Calu3 (cell line): ENCODE data around the gene SHISA6. TPM values are rescaled to one million over a fixed set of nuclear protein-coding genes. Genes with fewer than 3 reads are reported as not detected.

ENCODE experiments used
- BruUV-seq: library from RNA; stranded (reverse); fragments of 400-500 nt; replicated peaks from 2 replicates; lab custom pipeline; 2021; lab: Mats Ljungman, UMichigan
- CTCF ChIA-PET: fragments of 300-600 bp; sonication (Branson Sonifier 250); formaldehyde crosslinking; loops from one replicate; lab custom pipeline; 2022; ENCODE audit warnings: antibody characterized with exemption; lab: Charles Lee
- DNase-seq: peaks from one replicate; pipeline ENCODE4 v3.0.0; 2022
- H3K27ac Mint-ChIP-seq: one replicate; pipeline ENCODE4 v1.8.0; 2022; ENCODE audit warnings: mixed read lengths; ENCODE audit not compliant: unreplicated experiment
- H3K27me3 Mint-ChIP-seq: one replicate; pipeline ENCODE4 v1.8.0; 2022; ENCODE audit warnings: mixed read lengths; ENCODE audit not compliant: unreplicated experiment
- H3K36me3 Mint-ChIP-seq: one replicate; pipeline ENCODE4 v1.8.0; 2022; ENCODE audit warnings: mild to moderate bottlenecking, moderate library complexity, mixed read lengths; ENCODE audit not compliant: insufficient read depth, unreplicated experiment
- H3K4me1 Mint-ChIP-seq: one replicate; pipeline ENCODE4 v1.8.0; 2022; ENCODE audit warnings: mild to moderate bottlenecking, low read depth, mixed read lengths; ENCODE audit not compliant: unreplicated experiment
- H3K4me3 Mint-ChIP-seq: one replicate; pipeline ENCODE4 v1.8.0; 2022; ENCODE audit warnings: mild to moderate bottlenecking, low read depth, moderate library complexity, mixed read lengths; ENCODE audit not compliant: unreplicated experiment
- H3K9me3 Mint-ChIP-seq: one replicate; pipeline ENCODE4 v1.8.0; 2022; ENCODE audit warnings: low read depth, mixed read lengths; ENCODE audit not compliant: unreplicated experiment
- intact Hi-C: fragments of 100-400 bp; cut with micrococcal nuclease; formaldehyde crosslinking; loops from one replicate; pipeline ENCODE4 v1.10.0; 2022; ENCODE audit not compliant: unreplicated experiment
- total RNA-seq: library from RNA; stranded (reverse); gene quantifications from 2 replicates; pipeline ENCODE4 v1.2.3, GENCODE V29; 2022
- TF ChIP-seq, protein P1 (sequence below): fragments of 200-600 bp; IDR thresholded peaks from one replicate; pipeline ENCODE4 v1.8.0; 2022; ENCODE audit warnings: antibody characterized with exemption; ENCODE audit not compliant: unreplicated experiment

The SHISA6 gene
- total RNA-seq, 1 experiment from 2014 or later, result not detected

DNA sequence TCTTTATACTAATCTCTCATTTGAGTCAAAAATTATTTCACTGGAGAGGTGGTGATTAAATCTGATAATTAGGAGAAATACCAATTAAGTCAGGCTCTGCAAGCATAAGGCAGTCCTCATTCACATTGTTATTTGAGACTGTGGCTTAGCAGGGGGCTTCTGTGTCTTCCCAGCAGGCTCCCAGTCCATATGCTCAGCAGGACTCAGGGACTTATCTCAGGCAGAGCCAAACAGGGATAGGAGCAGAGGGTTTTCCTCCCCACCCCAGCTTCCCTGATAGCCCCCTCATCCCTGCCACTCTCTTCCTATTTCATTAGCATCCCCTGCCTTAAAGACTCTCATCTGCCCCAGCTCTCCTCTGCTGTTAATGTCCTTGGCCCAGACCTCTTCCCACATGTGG lies 252.9 kb downstream of the SHISA6 start:
- no TSS peak for BruUV-seq
- CTCF ChIA-PET, result no interaction called here
- TF ChIP-seq, protein P1, sequence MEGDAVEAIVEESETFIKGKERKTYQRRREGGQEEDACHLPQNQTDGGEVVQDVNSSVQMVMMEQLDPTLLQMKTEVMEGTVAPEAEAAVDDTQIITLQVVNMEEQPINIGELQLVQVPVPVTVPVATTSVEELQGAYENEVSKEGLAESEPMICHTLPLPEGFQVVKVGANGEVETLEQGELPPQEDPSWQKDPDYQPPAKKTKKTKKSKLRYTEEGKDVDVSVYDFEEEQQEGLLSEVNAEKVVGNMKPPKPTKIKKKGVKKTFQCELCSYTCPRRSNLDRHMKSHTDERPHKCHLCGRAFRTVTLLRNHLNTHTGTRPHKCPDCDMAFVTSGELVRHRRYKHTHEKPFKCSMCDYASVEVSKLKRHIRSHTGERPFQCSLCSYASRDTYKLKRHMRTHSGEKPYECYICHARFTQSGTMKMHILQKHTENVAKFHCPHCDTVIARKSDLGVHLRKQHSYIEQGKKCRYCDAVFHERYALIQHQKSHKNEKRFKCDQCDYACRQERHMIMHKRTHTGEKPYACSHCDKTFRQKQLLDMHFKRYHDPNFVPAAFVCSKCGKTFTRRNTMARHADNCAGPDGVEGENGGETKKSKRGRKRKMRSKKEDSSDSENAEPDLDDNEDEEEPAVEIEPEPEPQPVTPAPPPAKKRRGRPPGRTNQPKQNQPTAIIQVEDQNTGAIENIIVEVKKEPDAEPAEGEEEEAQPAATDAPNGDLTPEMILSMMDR, result no peak
- Mint-ChIP-seq H3K27ac (no peak overlapping the region), H3K9me3 (peaks cover 5% of the 10 kb centered on the region), H3K4me3 (no peak overlapping the region), H3K4me1 (no peaks in the 10 kb centered on the region), H3K27me3 (peaks cover 7% of the 10 kb centered on the region), H3K36me3 (peaks cover 3% of the 10 kb centered on the region)
- DNase-seq, result no peak
- intact Hi-C loops, result no loop called here

DNA sequence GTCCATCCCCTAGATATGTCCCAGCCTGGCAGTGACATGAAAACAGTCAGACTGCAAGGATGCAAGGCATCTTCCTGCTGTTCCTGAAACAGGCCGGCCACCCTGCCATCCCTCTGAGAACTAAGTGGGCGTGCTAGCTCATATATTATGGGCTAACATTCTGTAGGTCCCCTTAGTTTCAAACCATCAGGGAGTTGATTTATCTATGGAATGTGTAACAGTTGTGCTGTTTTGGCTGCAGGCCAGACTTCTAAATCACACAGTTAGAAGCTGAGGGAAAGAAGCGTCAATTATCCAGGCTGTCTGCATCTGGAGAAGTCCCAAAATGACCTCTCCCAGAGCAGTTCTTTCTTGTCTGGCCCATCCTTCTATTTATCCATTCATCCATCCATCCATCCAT lies 254.6 kb downstream of the SHISA6 start:
- no peak for DNase-seq
- TF ChIP-seq, protein P1, result no peak
- BruUV-seq, result no TSS peak
- Mint-ChIP-seq H3K9me3 (no peaks in the 10 kb centered on the region), H3K4me1 (no peaks in the 10 kb centered on the region), H3K36me3 (peaks cover 3% of the 10 kb centered on the region), H3K27me3 (no peaks in the 10 kb centered on the region), H3K27ac (no peak overlapping the region), H3K4me3 (no peak overlapping the region)
- CTCF ChIA-PET, result no interaction called here
- intact Hi-C loops, result no loop called here

DNA sequence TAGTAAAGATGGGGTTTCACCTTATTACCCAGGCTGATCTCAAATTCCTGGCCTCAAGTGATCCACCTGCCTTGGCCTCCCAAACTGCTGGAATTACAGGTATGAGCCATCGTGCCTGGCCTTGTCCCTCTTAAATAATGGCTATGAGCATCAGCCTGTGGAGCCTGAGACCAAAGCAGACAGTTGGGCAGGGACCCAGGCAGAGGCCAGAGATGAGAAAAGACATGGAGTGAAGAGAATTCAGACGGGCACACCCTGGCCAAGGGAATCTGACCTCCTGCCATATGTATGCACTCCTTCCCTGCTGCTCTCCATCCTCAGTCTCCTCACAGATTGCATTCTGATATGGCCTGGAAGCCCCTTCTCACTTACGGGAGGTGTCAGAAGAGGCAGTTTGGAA lies 258.9 kb downstream of the SHISA6 start:
- H3K9me3 Mint-ChIP-seq, result peaks cover 4% of the 10 kb centered on the region
- intact Hi-C loops, result no loop called here
- BruUV-seq, result no TSS peak
- H3K27ac Mint-ChIP-seq, result no peak overlapping the region
- no peaks in the 10 kb centered on the region for H3K27me3 Mint-ChIP-seq
- CTCF ChIA-PET, result no interaction called here
- DNase-seq, result no peak
- H3K4me3 Mint-ChIP-seq, result no peak overlapping the region
- TF ChIP-seq, protein P1, result no peak
- no peaks in the 10 kb centered on the region for H3K36me3 Mint-ChIP-seq
- no peaks in the 10 kb centered on the region for H3K4me1 Mint-ChIP-seq

DNA sequence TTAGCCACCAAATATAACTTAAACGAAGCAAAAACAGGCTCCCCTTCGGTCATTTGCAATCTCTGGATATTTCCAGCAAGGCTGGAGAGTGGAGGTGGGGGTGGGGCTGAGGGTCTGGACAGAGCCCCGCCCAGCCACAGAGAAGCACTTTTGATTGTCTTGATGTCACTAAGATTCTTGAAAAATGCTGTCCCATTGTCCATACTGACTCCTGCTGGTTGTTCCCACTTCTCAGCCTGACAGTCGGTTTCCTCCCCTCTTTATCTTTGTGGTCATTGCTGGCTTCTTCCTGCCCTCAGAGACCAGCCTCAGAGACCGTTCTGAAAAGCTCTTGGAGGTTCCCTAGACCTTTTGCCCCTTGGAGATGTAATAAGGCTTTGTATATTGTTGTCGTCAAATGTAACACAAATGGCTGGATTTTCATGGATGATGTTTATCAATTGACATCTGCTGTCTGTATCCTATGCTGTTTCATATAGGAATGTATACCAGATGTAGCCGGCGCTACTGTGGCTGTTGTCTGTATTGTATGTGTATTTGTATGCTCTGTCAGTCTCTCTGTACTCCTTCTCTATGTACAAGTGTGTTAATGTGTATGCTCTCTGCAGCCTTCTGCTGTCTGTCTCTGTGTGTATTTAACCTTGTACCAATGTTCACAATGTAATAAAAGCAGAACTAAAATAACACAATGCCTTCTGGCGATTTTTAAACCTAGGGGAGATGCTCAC lies 262.5 kb downstream of the SHISA6 start:
- intact Hi-C loops, result no loop called here
- Mint-ChIP-seq H3K27me3 (no peaks in the 10 kb centered on the region), H3K27ac (no peak overlapping the region), H3K9me3 (peaks cover 4% of the 10 kb centered on the region), H3K36me3 (no peaks in the 10 kb centered on the region), H3K4me1 (no peaks in the 10 kb centered on the region), H3K4me3 (no peak overlapping the region)
- DNase-seq, result no peak
- CTCF ChIA-PET, result no interaction called here
- no TSS peak for BruUV-seq
- TF ChIP-seq, protein P1, result no peak
